HG03565 (cell line): ENCODE data around the gene SCAMP2.

Experiments used
- ATAC-seq: cut with Tn5 transposase; IDR thresholded peaks from one replicate; pipeline ENCODE4 v1.9.1; 2021; ENCODE audit warnings: mild to moderate bottlenecking, moderate library complexity; ENCODE audit not compliant: unreplicated experiment

Gene SCAMP2

DNA sequence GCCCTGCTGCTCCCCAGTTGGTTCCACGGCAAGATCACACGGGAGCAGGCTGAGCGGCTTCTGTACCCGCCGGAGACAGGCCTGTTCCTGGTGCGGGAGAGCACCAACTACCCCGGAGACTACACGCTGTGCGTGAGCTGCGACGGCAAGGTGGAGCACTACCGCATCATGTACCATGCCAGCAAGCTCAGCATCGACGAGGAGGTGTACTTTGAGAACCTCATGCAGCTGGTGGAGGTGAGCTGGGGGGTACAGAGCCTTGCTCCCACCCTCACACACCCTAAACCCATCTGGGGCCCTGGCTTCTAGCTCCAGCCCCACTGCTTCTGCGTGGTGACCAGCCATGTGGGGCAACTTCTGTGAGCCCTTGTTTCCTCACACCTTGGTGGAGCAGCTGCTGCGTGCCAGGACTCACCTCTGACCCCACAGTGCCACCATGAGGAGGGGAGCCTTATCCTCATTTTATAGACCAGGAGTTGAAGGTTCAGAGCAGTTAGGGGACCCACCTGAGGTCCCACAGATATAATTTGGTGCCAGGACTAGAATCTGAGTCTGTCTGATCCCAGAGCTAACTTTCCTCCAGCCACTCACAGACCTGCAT lies 73.8 kb downstream of the SCAMP2 start:
- no peak for ATAC-seq

DNA sequence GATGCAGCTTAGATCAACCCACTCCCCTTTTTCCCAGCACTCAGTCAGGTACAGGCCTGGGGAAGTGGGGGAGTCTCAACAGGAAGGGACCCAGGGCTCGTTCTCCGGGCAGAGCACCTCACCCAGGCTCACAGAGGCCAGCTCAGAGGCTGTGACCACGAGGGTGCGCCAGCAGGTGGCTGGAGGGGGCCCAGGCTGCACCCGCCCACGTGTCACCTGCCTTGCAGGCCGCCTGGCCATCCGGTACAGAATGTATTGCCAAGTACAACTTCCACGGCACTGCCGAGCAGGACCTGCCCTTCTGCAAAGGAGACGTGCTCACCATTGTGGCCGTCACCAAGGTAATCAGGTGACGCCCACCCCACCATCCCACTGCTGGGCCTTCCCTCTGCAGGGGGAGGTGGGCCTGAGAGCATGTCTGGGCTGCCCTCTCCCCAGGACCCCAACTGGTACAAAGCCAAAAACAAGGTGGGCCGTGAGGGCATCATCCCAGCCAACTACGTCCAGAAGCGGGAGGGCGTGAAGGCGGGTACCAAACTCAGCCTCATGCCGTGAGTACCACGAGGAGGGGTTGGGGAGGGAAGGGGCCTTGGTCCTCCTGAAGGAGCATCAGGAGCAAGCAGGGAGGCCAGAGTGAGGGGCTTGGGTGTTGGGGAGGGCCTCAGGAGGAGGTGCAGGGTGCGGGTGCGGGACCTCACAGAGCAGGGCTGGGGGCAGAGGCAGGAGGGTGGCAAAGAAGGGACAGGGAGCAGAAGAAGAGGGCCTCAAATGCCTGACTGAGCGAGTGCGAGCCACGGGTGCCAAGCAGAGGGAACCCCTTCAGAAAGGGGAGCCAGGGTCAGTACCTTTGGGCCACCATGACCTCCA lies 74.5 kb downstream of the SCAMP2 start:
- no peak for ATAC-seq

DNA sequence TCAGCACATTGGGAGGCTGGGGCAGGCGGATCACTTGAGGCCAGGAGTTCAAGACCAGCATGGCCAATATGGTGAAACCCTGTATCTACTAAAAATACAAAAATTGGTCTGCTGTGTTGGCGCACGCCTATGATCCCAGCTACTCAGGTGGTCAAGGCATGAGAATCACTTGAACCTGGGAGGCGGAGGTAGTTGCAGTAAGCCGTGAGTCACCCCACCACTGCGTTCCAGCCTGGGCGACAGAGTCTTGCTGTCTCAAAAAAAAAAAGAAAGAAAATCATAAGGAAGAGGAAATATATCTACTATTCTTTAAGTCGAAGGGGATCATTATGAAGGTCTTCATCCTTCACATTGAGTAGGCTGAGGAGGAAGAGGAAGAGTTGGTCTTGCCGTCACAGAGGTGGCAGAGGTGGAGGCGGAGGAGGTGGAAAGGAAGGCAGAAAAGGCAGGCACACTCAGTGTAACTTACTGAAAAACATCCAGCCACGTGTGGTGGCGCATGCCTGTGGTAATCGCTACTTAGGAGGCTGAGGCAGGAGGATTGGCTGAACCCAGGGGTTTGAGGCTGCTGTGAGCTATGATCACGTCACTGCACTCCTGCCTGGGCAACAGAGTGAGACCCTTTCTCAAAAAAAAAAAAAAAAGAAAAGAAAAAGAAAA lies 77.1 kb downstream of the SCAMP2 start:
- no peak for ATAC-seq

DNA sequence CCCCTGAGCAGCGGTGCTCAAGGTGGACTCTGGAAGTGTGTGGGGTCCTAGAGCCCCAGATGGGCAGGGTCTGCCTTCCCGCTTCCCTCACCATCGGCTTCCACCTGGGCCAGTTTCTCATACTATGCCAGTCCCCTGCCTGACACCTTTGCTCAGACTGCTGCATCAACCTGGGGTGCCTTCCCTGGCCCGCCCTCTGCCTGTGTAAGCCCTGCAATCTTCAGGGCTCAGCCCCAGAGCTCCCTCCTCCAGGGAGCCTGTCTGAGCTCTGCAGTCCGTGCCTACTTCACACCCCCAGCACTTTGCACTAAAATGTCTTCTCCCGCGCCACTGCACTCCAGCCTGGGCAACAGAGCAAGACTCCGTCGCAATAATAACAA lies 78.2 kb downstream of the SCAMP2 start:
- no peak for ATAC-seq

DNA sequence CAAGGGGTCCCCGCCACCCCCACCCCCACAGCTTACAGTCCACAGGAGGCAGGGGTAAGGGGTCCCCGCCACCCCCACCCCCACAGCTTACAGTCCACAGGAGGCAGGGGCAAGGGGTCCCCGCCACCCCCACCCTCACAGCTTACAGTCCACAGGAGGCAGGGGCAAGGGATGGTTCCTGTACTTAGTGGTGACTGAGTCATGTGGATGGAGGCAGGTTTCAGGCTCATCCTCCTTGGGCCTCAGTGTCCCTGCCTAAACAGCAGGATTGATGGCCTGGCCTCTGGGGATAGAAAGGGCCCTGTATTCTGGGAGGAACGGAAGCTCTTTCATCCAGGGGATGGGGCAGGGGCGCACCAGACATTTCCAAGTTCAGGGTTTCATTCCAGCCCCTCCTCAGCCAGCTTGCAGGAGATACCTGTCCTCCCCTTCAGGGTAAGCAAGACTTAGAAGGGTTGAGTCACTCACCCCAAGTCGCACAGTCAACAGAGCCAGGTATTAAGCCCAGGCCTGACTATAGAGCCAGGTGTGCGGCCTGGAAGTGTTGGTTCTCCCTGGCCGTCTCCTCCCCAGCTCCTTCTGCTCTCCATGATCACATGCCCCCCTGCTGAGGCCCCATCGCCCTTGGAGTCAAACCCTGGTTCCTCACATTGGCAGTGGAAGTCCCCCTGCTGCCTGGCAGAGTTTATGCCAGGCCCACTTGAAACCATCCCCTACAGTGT lies 78.8 kb downstream of the SCAMP2 start:
- no peak for ATAC-seq
